Osteoblast (primary cell): ENCODE data around the gene NFAT5. TPM values are rescaled to one million over a fixed set of nuclear protein-coding genes. Genes with fewer than 3 reads are reported as not detected.

Source experiments
- DNase-seq: peaks from one replicate; pipeline ENCODE4 v3.0.0; 2011; ENCODE audit warnings: low spot score, mixed read lengths; ENCODE audit not compliant: insufficient read length; ENCODE audit errors: missing footprints
- H2AFZ ChIP-seq: 2 replicates; pipeline ENCODE4 v1.6.0; 2011; ENCODE audit warnings: mild to moderate bottlenecking, low read length
- H3K27ac ChIP-seq: 2 replicates; pipeline ENCODE4 v1.5.1; 2011; ENCODE audit warnings: mild to moderate bottlenecking, low read depth, low read length, moderate library complexity
- H3K27me3 ChIP-seq: 2 replicates; pipeline ENCODE4 v1.6.0; 2012; ENCODE audit warnings: mild to moderate bottlenecking, control low read depth, inconsistent platforms, low read length, moderate library complexity; ENCODE audit not compliant: insufficient read depth
- H3K36me3 ChIP-seq: 2 replicates; pipeline ENCODE4 v1.5.1; 2011; ENCODE audit warnings: mild to moderate bottlenecking, low read length, control low read depth, moderate library complexity; ENCODE audit not compliant: insufficient read depth
- H3K4me1 ChIP-seq: 2 replicates; pipeline ENCODE4 v1.5.1; 2011; ENCODE audit warnings: mild to moderate bottlenecking, low read length, control low read depth, moderate library complexity; ENCODE audit not compliant: insufficient read depth
- H3K4me2 ChIP-seq: 2 replicates; pipeline ENCODE4 v1.6.0; 2011; ENCODE audit warnings: mild to moderate bottlenecking, low read length; ENCODE audit not compliant: insufficient read depth
- H3K4me3 ChIP-seq: fragments of 200-600 bp; sonication (generic); 3 replicates; pipeline ENCODE4 v1.5.1; 2012; ENCODE audit warnings: mild to moderate bottlenecking, low read length, inconsistent platforms; ENCODE audit not compliant: insufficient read depth
- H3K79me2 ChIP-seq: 2 replicates; pipeline ENCODE4 v1.6.0; 2012; ENCODE audit warnings: mild to moderate bottlenecking, low read length, control low read depth, inconsistent platforms; ENCODE audit not compliant: insufficient read depth
- H3K9me3 ChIP-seq: 2 replicates; pipeline ENCODE4 v1.5.1; 2011; ENCODE audit warnings: low read depth, low read length, control low read depth
- H4K20me1 ChIP-seq: 2 replicates; pipeline ENCODE4 v1.6.0; 2012; ENCODE audit warnings: mild to moderate bottlenecking, low read length, control low read depth; ENCODE audit not compliant: insufficient read depth
- total RNA-seq: library from RNA; depleted of rRNA; stranded (reverse); fragments of >200 nt; gene quantifications from 2 replicates; pipeline ENCODE4 v1.2.3, GENCODE V29; 2012
- TF ChIP-seq, protein P1 (sequence below): IDR thresholded peaks from 2 replicates; pipeline ENCODE4 v1.5.1; 2011; ENCODE audit warnings: mild to moderate bottlenecking, low read depth, low read length, moderate library complexity; ENCODE audit errors: extremely low read depth

The NFAT5 gene
- total RNA-seq, 1 donor: 29.3 TPM

DNA sequence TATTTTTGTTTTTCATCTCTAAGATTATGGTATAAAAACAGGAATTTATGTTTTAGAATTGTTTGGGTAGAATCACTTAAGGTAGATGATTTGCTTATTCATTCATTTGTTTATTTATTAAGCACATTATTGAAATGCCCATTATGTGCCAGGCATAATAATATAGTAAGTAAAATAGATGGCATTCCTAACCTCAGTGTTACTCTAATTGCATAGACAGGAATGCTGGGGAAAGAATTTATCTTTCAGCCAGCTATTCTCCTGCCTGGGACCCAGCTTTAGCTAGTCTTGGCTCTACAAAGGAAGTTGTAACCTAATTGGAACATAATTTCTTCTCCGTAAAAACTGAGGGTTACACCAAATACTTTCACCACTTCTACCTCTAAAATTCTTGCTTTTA, 44.6 kb downstream of the NFAT5 start:
- H3K27me3 ChIP-seq: no peaks in the 10 kb centered on the region
- TF ChIP-seq, protein P1, sequence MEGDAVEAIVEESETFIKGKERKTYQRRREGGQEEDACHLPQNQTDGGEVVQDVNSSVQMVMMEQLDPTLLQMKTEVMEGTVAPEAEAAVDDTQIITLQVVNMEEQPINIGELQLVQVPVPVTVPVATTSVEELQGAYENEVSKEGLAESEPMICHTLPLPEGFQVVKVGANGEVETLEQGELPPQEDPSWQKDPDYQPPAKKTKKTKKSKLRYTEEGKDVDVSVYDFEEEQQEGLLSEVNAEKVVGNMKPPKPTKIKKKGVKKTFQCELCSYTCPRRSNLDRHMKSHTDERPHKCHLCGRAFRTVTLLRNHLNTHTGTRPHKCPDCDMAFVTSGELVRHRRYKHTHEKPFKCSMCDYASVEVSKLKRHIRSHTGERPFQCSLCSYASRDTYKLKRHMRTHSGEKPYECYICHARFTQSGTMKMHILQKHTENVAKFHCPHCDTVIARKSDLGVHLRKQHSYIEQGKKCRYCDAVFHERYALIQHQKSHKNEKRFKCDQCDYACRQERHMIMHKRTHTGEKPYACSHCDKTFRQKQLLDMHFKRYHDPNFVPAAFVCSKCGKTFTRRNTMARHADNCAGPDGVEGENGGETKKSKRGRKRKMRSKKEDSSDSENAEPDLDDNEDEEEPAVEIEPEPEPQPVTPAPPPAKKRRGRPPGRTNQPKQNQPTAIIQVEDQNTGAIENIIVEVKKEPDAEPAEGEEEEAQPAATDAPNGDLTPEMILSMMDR: no peak
- H3K4me1 ChIP-seq: peaks cover 19% of the 10 kb centered on the region
- H3K36me3 ChIP-seq: peaks cover 4% of the 10 kb centered on the region
- H3K79me2 ChIP-seq: peaks cover 96% of the 10 kb centered on the region
- no peak overlapping the region for H3K4me3 ChIP-seq
- H3K4me2 ChIP-seq: peak overlapping the region; percentile 20
- no peaks in the 10 kb centered on the region for H3K9me3 ChIP-seq
- H2AFZ ChIP-seq: no peak overlapping the region
- DNase-seq: no peak
- H4K20me1 ChIP-seq: peaks cover 72% of the 10 kb centered on the region
- no peak overlapping the region for H3K27ac ChIP-seq

GRCh38 chr16:69611103-69611640, 45.4 kb downstream of the NFAT5 start:
- TF ChIP-seq, protein P1: no peak
- H3K79me2 ChIP-seq: peaks cover 98% of the 10 kb centered on the region
- H4K20me1 ChIP-seq: peaks cover 74% of the 10 kb centered on the region
- DNase-seq: peak; percentile 32
- H3K9me3 ChIP-seq: no peaks in the 10 kb centered on the region
- no peak overlapping the region for H2AFZ ChIP-seq
- H3K4me3 ChIP-seq: no peak overlapping the region
- H3K27me3 ChIP-seq: no peaks in the 10 kb centered on the region
- no peak overlapping the region for H3K4me2 ChIP-seq
- H3K36me3 ChIP-seq: peaks cover 4% of the 10 kb centered on the region
- peaks cover 19% of the 10 kb centered on the region for H3K4me1 ChIP-seq
- H3K27ac ChIP-seq: no peak overlapping the region

- H3K27me3 ChIP-seq: no peaks in the 10 kb centered on the region
- no peak overlapping the region for H2AFZ ChIP-seq
- TF ChIP-seq, protein P1: no peak
- no peak overlapping the region for H3K4me3 ChIP-seq
- H3K27ac ChIP-seq: peak overlapping the region; percentile 27
- peak; percentile 22 for DNase-seq
- no peaks in the 10 kb centered on the region for H3K9me3 ChIP-seq
- H3K79me2 ChIP-seq: peaks cover 95% of the 10 kb centered on the region
- H3K4me1 ChIP-seq: peaks cover 19% of the 10 kb centered on the region
- H3K4me2 ChIP-seq: peak overlapping the region; percentile 14
- H3K36me3 ChIP-seq: peaks cover 4% of the 10 kb centered on the region
- H4K20me1 ChIP-seq: peaks cover 63% of the 10 kb centered on the region
These were observed 47.8 kb downstream of the NFAT5 start for GRCh38 chr16:69613378-69614154.

DNA sequence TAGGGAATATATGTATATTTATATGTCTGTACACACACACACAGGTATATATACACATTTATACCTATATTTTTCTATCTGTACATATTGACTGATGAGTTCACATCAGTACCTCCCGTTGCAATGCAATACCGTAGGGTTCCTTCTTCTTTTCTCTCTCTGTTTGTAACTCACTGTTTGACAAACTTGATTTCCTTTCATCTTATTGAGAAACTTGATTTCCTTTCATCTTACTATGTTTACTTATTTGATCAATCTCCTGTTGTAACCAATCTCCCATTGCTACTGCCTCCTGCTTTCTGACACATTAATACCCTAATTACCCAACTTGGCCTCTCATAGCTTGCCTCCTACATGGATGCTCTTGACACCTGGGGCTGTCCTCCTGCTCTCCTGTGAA, 49.8 kb downstream of the NFAT5 start:
- H3K27me3 ChIP-seq: no peaks in the 10 kb centered on the region
- no peak overlapping the region for H3K4me2 ChIP-seq
- peaks cover 61% of the 10 kb centered on the region for H4K20me1 ChIP-seq
- H3K4me1 ChIP-seq: peaks cover 30% of the 10 kb centered on the region
- no peak overlapping the region for H3K4me3 ChIP-seq
- H2AFZ ChIP-seq: no peak overlapping the region
- no peaks in the 10 kb centered on the region for H3K9me3 ChIP-seq
- H3K27ac ChIP-seq: no peak overlapping the region
- H3K79me2 ChIP-seq: peaks cover 96% of the 10 kb centered on the region
- no peaks in the 10 kb centered on the region for H3K36me3 ChIP-seq
- TF ChIP-seq, protein P1: no peak
- DNase-seq: no peak
